AG04449 (cell line): Measurements from ENCODE around the gene LILRB3.
"Not testable (repeated sequence)": the region's sequence is repeated elsewhere in the genome, so short reads cannot be mapped to it uniquely, and the experiment has no call there.

Experiments
- CTCF ChIA-PET: fragments of 350-600 bp; formaldehyde crosslinking; extraction: SDS; loops from one replicate; lab custom pipeline; 2021; ENCODE audit warnings: antibody characterized with exemption; lab: Yijun Ruan, JAX
- POLR2A ChIA-PET: fragments of 400-600, 350-600 bp; formaldehyde crosslinking; extraction: SDS; loops from one replicate; lab custom pipeline; 2020; ENCODE audit warnings: antibody characterized with exemption, inconsistent platforms; lab: Yijun Ruan, JAX
- DNase-seq: peaks from one replicate; pipeline ENCODE4 v3.0.0-alpha.2; 2010; ENCODE audit warnings: low read depth, low spot score
- H3K4me3 ChIP-seq: 2 replicates; pipeline ENCODE4 v1.5.1; 2011; ENCODE audit warnings: low read depth, mild to moderate bottlenecking, control low read depth, low read length
- CTCF ChIP-seq: IDR thresholded peaks from one replicate; pipeline ENCODE4 v1.5.1; 2011; ENCODE audit warnings: mild to moderate bottlenecking, moderate library complexity, low read length, control low read depth, inconsistent platforms; ENCODE audit not compliant: insufficient read depth; ENCODE audit errors: missing control alignments

Gene LILRB3

DNA sequence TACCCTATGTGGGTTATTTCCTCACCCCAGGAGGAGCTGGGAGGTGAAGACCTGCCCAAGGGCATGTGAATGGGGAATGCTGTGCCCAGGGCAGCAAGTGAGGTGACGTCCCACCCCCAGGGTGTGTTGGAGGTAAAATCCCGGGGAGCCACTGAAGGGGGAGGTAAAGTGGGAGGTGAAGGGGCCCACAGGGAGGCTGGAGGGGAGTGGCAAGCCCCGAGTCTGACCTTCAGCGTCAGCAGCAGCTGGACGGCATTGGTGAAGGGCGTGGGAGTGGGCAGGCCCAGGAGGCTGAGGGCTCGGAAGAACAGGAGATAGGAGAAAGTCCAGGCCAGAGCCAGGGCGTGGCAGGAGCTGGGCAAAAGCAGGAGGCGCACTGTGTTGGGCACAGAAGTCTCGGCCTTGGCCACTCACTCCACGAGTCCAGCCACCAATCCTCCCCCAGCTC, 35.8 kb downstream of the LILRB3 start:
- DNase-seq, result no peak
- ChIA-PET CTCF (interaction anchor here (4.3 kb wide), 1 partner anchor 18 kb away, joined by 44 read pairs; no protein-coding TSS in a partner anchor), POLR2A (interaction anchor here (0.9 kb wide), 1 partner anchor 14 kb away, joined by 4 read pairs; the partner anchor contains the start of gene RPS9)
- no peak overlapping the region; the same call in 1 of the 2 replicates for H3K4me3 ChIP-seq
- TF ChIP-seq CTCF, result no peak

GRCh38 chr19:54186351-54186750, 36.5 kb downstream of the LILRB3 start:
- CTCF ChIA-PET, result interaction anchor here (4.3 kb wide), 1 partner anchor 17 kb away, joined by 44 read pairs; no protein-coding TSS in a partner anchor
- H3K4me3 ChIP-seq, result no peak overlapping the region
- POLR2A ChIA-PET, result no interaction called here
- DNase-seq, result no peak
- no peak for TF ChIP-seq CTCF

DNA sequence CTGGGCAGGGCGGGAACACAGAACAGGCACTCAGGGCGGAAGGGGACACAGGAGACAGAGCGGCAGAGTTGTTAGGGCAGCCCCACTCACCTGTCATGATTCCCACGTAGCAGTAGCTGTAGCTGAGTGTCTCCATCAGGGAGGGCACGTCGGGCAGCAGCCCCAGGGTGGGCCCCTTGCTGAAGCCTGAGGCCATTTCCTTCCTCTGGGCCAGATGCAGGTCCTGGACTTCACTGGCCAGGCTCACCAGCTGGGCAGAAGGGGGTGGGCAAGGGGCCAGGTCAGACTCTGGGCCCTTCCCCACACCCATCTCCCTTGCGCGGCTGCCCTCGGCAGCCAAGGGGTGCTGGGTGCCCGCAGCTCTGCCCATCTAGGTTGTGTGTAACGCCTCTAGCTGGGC, 39.4 kb downstream of the LILRB3 start:
- ChIA-PET CTCF (interaction anchor here (1.3 to 2.4 kb wide), 2 partner anchors 13 to 15 kb away, joined by 5 to 14 read pairs; no protein-coding TSS in a partner anchor), POLR2A (no interaction called here)
- DNase-seq, result no peak
- no peak overlapping the region for H3K4me3 ChIP-seq
- TF ChIP-seq CTCF, result no peak

DNA sequence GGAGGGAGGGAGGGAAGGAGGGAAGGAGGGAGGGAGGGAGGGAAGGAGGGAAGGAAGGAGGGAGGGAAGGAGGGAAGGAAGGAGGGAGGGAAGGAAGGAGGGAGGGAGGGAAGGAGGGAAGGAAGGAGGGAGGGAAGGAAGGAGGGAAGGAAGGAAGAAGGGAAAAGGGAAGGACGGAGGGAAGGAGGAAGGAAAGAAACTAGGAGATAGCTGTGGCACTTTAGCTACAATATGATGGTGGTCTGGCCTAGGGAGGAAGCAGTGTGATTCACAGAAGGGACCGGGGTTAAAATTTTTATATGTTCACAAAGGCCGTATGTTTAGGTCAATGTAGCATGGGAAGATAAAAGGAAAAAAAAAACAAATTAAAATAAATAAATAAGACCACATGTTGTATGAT, 40.9 kb downstream of the LILRB3 start:
- CTCF ChIA-PET, result interaction anchor here (0.9 to 2.4 kb wide), 2 partner anchors 11 to 14 kb away, joined by 3 to 14 read pairs; no protein-coding TSS in a partner anchor
- H3K4me3 ChIP-seq, POLR2A ChIA-PET, DNase-seq: not testable (repeated sequence)

DNA sequence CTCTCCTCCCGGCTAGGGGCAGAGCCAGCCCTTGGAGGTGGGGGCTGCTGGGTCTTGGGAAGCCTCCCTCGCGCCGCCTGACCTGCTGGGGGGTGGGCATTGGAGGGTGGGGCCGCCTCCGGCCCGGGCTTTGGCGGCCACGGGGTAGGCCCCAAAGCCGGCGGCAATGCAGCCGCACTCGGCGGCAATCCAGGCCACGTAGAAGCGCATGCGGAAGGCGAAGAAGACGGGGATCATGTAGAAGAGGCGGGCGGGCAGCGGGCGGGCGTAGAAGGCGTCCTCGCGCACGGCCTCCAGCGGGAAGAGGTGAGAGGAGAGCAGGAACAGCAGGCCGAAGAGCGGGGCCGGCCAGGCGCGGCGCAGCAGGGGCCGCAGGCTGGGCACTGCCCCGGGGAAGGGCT, 42.1 kb downstream of the LILRB3 start:
- CTCF ChIA-PET, result interaction anchor here (1.4 to 1.9 kb wide), 2 partner anchors 9 to 12 kb away, joined by 3 to 7 read pairs; partner anchors contain the start of gene MBOAT7
- DNase-seq, result no peak
- no peak for TF ChIP-seq CTCF
- POLR2A ChIA-PET, result no interaction called here
- no peak overlapping the region for H3K4me3 ChIP-seq

GRCh38 chr19:54179921-54180461, 42.8 kb downstream of the LILRB3 start:
- POLR2A ChIA-PET, result interaction anchor here (0.8 kb wide), 1 partner anchor 29 kb away, joined by 3 read pairs; no protein-coding TSS in a partner anchor
- CTCF ChIA-PET, result interaction anchor here (1.4 to 1.9 kb wide), 2 partner anchors 9 to 11 kb away, joined by 3 to 7 read pairs; partner anchors contain the start of gene MBOAT7

More at GRCh38 chr19:54179921-54180461, 42.8 kb downstream of the LILRB3 start:
- no peak overlapping the region for H3K4me3 ChIP-seq
- peak; percentile 34 for TF ChIP-seq CTCF
- no peak for DNase-seq
